Activated naive CD4-positive, alpha-beta T cell treated with anti-CD3 and anti-CD28 coated beads, Interleukin-2, amount 10 ng/mL, durations not matched to agents 7 days and 5 days (primary cell): ENCODE results near the gene TNNT3.

Experiments
- CTCF ChIA-PET: fragments of 350-600 bp; sonication (Branson Sonifier 250); formaldehyde crosslinking; loops from one replicate; lab custom pipeline; 2021; ENCODE audit warnings: antibody characterized with exemption; lab: Charles Lee
- DNase-seq: peaks from one replicate; pipeline ENCODE4 v3.0.0-alpha.2; 2020
- H3K27ac Mint-ChIP-seq: one replicate; pipeline ENCODE4 v1.8.0; 2021; ENCODE audit warnings: mild to moderate bottlenecking, moderate library complexity, mixed read lengths
- H3K27me3 Mint-ChIP-seq: one replicate; pipeline ENCODE4 v1.8.0; 2021; ENCODE audit warnings: mild to moderate bottlenecking, mixed read lengths
- H3K36me3 Mint-ChIP-seq: one replicate; pipeline ENCODE4 v1.8.0; 2021; ENCODE audit warnings: mixed read lengths
- H3K4me1 Mint-ChIP-seq: one replicate; pipeline ENCODE4 v1.8.0; 2021; ENCODE audit warnings: mixed read lengths
- H3K4me3 Mint-ChIP-seq: one replicate; pipeline ENCODE4 v1.8.0; 2021; ENCODE audit warnings: mild to moderate bottlenecking, moderate library complexity, mixed read lengths
- H3K9me3 Mint-ChIP-seq: one replicate; pipeline ENCODE4 v1.8.0; 2021; ENCODE audit warnings: mixed read lengths

Gene TNNT3

DNA sequence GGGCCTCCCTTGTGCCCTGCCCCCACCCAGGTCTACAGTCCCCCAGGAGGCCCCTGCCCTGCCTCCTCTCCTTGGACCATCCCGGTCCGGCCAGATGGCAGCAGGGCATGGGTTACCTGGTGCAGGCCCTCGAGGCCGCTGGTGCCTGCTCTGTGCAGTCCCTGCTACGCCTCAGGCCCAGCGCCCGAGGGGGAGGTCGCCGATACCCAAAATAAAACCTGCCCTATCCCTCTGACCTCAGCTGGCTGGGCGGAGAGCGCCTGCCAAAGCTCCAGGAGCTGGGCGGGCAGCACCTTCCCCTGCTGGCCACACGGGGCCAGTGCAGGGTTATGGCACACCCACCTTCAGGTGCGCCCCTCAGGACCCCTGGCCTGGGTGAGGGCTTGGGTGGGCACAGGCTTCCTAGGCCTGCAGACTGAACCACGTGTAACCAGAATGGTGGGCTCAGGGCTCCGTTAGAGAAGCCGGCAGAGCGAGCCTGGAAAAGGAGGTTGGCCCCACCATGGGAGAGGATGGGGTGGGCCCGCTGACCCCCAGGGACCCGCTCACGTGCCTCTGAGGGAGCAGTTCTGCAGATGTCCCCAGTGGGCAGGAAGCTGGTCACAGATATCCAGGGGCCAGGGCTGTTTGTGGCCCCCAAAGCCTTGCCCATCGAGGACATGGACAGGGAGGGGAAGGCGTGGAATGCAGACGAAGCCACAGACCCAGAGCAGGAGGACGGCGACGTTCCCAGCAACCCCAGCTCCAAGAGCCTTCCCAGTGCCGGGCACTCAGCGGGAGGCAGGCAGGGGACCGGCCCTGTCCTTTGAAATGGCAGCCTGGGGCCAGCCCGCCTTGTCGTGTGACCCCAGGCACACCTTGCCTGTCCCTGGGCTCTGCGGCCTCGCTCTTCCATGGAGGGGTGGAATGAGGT is 1.7 kb upstream of the TNNT3 start:
- DNase-seq: no peak
- Mint-ChIP-seq H3K9me3 (peaks cover 12% of the 10 kb centered on the region), H3K27me3 (peaks cover 45% of the 10 kb centered on the region), H3K36me3 (no peaks in the 10 kb centered on the region), H3K27ac (no peak overlapping the region), H3K4me1 (peaks cover 12% of the 10 kb centered on the region), H3K4me3 (no peak overlapping the region)
- CTCF ChIA-PET: interaction anchor here (1.0 to 2.0 kb wide), 3 partner anchors 27 to 224 kb away, joined by 4 to 10 read pairs (median 9); no protein-coding TSS in a partner anchor

DNA sequence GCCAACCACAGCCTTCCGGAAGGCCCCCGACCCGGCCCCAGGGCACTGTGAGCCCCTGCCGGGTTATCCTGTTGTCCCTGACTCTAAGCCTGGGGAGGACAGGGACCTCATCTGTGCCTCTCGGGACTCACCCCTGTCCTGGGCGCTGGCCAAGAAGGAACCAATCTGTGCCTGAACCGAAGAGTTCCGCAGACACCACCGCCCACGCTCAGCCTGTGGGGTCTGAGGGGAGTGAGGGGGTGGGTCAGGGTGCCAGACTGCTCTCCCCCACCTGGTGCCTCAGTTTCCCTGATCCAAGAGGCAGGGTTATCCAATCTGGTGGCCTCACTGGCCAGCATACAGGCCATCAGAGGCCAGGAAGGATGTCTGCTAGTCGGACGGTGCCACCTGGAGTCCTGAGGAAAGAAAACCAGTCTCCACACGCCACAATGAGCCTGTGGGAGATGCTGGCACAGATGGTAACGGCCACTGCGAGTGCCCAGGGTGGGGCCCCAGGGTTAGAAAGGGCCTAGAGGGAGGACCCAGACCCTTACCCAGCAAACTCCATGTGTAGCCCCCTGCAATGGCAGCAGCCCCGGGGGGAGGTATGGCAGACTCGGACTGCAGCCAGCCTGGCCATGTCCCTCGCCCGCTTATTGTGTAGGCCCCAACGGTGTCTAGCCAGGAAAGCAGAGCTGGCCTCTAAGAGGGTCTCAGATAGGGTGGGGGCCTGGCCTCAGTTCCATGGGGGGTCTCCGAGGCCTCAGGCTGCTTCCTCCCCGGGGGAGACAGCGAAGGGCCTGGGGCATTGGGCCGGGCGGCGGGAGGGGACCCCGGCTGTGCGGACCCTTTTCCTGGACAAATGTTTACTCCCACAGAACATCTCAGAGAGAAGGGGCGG is 827 bp upstream of the TNNT3 start:
- Mint-ChIP-seq H3K4me1 (peaks cover 15% of the 10 kb centered on the region), H3K9me3 (peaks cover 12% of the 10 kb centered on the region), H3K27me3 (peaks cover 44% of the 10 kb centered on the region), H3K4me3 (no peak overlapping the region), H3K36me3 (no peaks in the 10 kb centered on the region), H3K27ac (peak overlapping the region; percentile 62)
- no peak for DNase-seq
- CTCF ChIA-PET: no interaction called here

DNA sequence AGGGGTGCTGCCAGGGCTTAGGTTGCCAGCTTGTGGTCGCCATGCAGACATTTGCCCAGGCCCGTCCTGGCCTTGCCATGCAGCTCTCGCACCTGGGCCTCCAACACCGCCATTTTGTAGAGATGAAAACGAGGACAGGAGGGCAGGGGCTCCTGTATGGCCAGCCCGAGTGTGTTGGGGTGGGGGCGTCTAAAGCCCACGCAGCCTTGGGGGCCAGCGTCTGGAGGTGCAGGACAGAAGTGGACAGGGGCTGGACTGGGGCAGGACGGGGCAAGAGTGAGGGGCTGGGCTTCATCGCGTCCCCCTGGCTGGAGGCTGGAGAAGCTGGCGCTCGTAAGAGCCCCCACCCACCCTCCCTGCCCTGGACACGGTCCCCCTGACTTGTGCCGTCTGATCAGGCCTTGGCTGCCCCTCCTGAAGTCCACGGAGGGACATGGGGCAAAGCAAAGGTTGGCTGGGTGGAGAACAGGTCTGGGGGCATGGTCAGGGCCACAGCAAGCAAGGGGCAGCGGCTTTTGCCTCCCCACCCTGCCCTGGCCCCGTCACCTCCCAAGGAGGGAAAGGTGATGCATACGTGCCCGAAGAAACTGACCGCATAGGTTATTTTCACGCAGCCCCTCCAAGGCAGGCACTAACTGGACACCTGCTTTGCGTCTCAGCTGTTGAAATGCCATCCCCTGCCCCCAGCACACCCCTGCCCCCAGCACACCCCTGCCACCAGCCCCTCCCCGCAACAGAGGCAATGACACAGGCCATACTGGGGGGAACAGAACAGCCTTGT is 815 bp downstream of the TNNT3 start:
- peaks cover under 1% of the 10 kb centered on the region for H3K9me3 Mint-ChIP-seq
- no peak overlapping the region for H3K27ac Mint-ChIP-seq
- CTCF ChIA-PET: interaction anchor here (0.6 to 2.3 kb wide), 2 partner anchors 29 kb away, joined by 3 to 9 read pairs; partner anchors contain the start of gene PRR33
- no peak for DNase-seq
- H3K4me1 Mint-ChIP-seq: peaks cover 13% of the 10 kb centered on the region
- no peak overlapping the region for H3K4me3 Mint-ChIP-seq
- H3K36me3 Mint-ChIP-seq: no peaks in the 10 kb centered on the region
- H3K27me3 Mint-ChIP-seq: peaks cover 44% of the 10 kb centered on the region

DNA sequence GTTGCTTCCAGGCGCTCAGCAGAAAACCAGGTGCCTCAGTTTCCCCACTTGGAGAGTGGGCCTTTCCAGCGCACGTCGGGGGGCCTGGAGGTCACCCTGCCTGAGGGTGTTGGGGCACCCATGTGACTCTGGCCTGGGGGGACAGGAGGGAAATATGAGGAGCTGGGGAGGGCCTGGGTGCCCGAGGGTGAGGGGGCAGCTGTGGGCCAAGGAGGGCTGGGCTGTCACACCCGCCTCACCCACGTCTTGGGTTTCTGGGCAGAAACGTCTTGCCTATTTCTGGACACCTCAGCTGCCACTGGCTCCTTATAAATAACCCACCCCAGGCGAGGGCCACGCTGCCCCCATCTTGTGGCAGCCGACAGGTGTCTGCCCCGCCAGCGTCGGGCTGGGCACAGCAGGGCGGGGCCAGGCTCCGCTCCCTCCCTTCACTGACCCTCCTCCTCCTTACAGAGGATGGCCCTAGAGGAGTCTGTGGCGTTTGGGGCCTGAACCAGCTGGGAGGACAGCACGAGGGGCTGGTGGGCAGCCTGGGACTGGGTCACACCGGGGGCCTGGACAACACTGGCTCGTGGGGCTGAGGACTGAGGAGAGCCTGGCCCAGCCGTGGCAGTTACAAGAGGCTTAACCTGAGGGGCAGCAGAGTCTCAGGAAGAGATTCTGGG is 1.5 kb downstream of the TNNT3 start:
- Mint-ChIP-seq H3K27ac (peak overlapping the region; percentile 49), H3K4me3 (no peak overlapping the region), H3K4me1 (peaks cover 8% of the 10 kb centered on the region), H3K27me3 (peaks cover 44% of the 10 kb centered on the region), H3K36me3 (no peaks in the 10 kb centered on the region), H3K9me3 (no peaks in the 10 kb centered on the region)
- no peak for DNase-seq
- CTCF ChIA-PET: interaction anchor here (0.6 to 2.3 kb wide), 4 partner anchors 29 to 85 kb away, joined by 3 to 9 read pairs (median 6); partner anchors contain the start of gene PRR33

DNA sequence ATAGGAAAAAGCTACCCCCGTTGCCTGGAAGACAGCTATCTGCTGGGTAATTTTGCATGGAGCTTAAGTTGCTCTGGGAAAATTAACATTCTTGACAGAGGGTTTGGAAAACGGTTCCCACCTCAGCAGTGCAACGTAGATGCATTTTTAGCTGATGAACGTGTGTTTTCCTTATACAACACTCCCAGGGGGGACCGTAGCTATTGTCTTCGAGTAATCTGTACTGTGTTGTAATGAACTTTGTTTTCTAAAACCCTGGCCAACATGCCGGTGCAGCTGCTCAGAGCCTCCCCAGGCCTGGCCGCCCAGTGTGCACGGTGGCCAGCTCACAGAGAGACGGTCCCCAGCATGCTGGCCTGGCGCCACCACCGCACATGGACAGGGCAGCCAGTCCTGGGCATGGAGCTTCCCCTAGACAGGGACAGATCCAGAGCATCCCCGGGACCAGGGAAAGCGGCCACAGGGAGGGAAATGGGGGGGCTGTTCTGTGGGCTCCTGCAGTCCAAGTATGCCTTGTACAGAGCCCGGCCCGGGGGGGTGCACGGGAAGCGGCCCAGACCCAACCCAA is 2.2 kb downstream of the TNNT3 start:
- Mint-ChIP-seq H3K27ac (no peak overlapping the region), H3K36me3 (no peaks in the 10 kb centered on the region), H3K9me3 (no peaks in the 10 kb centered on the region), H3K4me1 (peaks cover 6% of the 10 kb centered on the region), H3K4me3 (no peak overlapping the region), H3K27me3 (peaks cover 48% of the 10 kb centered on the region)
- DNase-seq: no peak
- CTCF ChIA-PET: interaction anchor here (1.0 to 2.3 kb wide), 5 partner anchors 31 to 282 kb away, joined by 3 to 9 read pairs (median 5); partner anchors contain the start of gene PRR33

DNA sequence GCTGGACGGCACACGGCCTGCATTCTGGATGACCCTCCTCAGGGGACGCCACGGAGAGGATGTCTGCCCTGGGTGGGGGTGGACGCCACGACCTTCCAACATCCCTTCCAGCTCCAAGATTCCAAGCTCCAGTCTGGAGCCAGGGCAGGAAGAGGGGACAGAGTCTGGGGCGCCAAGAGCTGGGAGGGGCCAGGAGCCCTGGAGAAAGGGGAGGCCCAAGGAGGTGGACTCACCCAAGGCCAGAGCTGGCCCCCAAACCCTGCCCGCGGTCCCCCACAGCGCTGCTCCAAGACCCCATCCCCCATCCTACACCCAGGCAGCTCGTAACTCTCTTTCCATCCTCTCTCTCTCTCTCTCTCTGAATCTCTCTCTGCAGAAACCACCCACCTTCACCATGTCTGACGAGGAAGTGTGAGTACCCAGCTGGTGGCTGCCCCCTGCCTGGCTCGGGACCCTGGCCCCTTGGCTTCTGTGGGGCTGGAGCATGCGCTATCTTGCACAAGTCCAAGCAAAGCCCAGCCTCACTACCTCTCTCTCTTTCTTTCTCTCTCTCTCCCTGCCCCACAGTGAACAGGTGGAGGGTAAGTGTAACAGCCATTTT is 3.1 kb downstream of the TNNT3 start:
- H3K27ac Mint-ChIP-seq: no peak overlapping the region

DNA sequence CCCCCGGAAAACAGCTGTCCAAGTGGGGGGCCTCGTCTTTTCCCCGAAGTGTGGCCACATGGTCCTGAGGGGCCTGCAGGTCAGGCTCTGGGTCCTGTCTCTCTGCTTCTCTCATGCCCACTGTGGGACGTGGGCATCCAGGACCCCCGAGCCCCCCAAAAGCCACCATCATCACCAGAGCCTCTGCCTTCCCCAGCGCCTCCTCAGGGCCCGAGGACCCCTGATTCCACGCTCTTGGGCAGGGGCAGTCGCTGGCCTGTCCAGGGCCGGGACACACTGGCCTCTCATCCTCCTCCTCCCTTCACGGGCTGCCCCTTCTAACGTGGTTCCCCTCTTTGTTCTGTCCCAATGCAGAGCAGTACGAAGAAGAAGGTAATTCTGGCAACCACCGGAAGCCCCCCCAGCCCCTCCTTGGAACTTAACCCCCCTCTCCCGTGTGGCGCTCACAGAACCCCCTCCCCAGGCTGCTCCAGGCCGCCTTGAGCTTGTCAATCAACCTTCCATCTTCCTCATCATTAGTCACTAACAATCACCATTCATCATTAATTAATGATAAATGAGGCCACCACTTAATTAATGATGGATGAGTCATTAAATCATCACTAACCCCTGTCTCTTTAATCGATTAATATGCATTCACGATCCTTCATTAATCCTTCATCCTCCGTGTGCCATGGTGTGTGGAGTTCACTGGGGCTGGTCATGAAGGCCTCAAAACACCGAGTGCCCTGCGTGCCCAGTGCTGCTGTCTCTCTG is 3.9 kb downstream of the TNNT3 start:
- Mint-ChIP-seq H3K27me3 (peaks cover 48% of the 10 kb centered on the region), H3K36me3 (no peaks in the 10 kb centered on the region), H3K9me3 (no peaks in the 10 kb centered on the region), H3K27ac (no peak overlapping the region), H3K4me3 (no peak overlapping the region), H3K4me1 (peaks cover 6% of the 10 kb centered on the region)
- DNase-seq: no peak
- CTCF ChIA-PET: no interaction called here

More for the DNA sequence above, 3.1 kb downstream of the TNNT3 start:
- Mint-ChIP-seq H3K9me3 (no peaks in the 10 kb centered on the region), H3K36me3 (no peaks in the 10 kb centered on the region), H3K4me1 (peaks cover 6% of the 10 kb centered on the region), H3K27me3 (peaks cover 50% of the 10 kb centered on the region), H3K4me3 (no peak overlapping the region)
- DNase-seq: no peak
- CTCF ChIA-PET: interaction anchor here (0.6 to 2.3 kb wide), 6 partner anchors 31 to 1182 kb away, joined by 3 to 9 read pairs (median 4); partner anchors contain the start of gene PRR33

DNA sequence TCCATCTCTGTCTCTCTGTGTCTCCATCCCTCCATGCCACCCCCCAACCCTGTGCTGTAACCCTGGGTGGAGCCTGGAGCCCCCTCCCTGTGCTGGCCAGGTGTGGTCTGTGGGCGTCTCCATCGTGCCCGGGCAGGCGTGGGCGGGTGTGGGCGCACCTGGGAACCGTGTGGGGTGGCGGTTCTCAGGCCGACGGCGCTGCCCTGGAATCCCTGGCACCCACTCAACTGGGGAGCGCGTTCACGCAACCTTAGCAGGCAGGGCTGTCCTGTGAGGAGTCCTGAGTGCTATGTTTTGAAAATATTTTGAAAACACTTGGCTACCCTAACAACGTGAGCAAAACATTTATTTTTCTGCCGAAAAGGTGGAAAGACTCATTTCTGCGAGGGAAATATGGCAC is 4.7 kb downstream of the TNNT3 start:
- DNase-seq: no peak
- Mint-ChIP-seq H3K4me1 (peaks cover 6% of the 10 kb centered on the region), H3K36me3 (no peaks in the 10 kb centered on the region), H3K4me3 (no peak overlapping the region), H3K27ac (no peak overlapping the region), H3K9me3 (no peaks in the 10 kb centered on the region), H3K27me3 (peaks cover 51% of the 10 kb centered on the region)
- CTCF ChIA-PET: no interaction called here

DNA sequence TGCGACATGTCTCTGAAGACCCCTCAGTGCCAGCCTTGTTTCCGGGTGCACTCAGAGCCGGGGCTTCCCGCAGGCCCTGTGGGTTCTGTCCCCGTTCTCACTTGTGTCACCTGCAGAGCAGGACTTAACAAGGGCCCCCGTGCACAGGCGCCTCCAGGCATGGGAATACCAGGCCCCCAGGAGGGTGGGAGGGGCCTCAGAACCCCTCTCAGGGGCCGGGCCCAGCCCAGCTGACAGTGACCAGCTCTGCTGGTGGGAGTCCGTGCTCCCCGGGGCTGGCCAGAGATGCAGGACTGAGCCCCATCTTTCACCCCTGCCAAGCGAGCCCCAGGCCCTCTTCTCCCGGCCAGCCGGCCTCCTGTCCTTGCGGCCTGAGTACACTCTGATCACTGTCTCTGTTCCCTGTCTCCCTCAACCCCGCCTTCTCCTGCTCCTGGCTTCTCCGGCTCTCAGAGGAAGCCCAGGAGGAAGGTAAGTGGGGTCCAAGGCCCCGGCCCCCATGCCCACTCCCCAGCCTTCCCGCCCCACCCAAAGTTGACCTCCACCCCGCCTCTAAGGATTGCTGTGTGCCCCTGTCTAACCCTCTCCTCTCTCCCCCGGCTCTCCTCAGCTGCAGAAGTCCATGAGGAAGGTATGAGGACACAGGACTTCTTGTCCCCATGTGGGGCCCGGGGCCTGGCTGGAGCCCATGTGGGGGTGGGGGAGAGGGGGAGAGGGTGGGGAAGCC is 5.3 kb downstream of the TNNT3 start:
- CTCF ChIA-PET: no interaction called here
- Mint-ChIP-seq H3K27me3 (peaks cover 54% of the 10 kb centered on the region), H3K4me1 (peaks cover 6% of the 10 kb centered on the region), H3K36me3 (no peaks in the 10 kb centered on the region), H3K9me3 (no peaks in the 10 kb centered on the region), H3K4me3 (no peak overlapping the region), H3K27ac (no peak overlapping the region)
- peak; percentile 20 for DNase-seq

DNA sequence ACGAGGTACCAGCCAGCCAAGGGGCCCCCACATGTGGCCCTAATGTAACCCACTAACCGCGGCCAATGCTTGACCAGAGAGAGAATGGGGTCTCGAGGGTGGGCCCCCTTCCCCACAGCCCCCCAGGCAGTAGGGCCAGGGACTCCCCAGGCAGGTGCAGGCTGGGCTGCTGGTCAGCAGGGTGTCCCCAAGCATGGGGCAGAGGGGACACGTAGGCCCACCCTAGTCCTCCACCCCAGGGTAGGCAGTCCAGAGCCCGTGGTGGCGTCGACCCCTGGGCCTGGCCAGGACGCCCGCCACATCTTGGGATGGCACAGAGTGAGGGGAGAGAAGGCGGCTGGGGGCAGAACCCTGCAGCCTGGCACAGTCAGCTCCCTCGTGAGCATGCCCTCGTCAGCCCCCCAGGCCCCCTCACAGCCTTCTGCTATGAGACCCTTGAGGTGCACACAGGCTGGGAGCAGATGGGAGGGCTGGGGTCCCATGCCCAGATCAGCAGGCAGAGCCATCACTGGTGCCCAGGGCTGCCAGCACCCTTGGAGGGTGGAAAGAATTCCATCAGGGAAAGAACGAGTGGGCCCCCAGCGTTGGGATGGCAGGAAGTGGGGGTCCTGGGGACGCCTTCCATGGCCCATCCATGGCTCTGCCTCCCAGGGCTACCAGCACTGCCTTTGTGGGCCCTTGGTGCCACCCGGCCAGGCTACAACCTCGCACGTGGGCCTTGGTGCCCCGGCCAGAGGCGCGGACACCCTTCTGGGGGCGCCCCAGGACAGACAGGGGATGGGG is 6.1 kb downstream of the TNNT3 start:
- peaks cover 58% of the 10 kb centered on the region for H3K27me3 Mint-ChIP-seq
- no peaks in the 10 kb centered on the region for H3K36me3 Mint-ChIP-seq
- CTCF ChIA-PET: no interaction called here
- DNase-seq: no peak
- H3K4me1 Mint-ChIP-seq: peaks cover 6% of the 10 kb centered on the region
- H3K9me3 Mint-ChIP-seq: no peaks in the 10 kb centered on the region
- no peak overlapping the region for H3K4me3 Mint-ChIP-seq
- no peak overlapping the region for H3K27ac Mint-ChIP-seq
